ENCODE results near the gene SYT12. TPM values are rescaled to one million over a fixed set of nuclear protein-coding genes. Genes with fewer than 3 reads are reported as not detected.

The SYT12 gene
- polyA plus RNA-seq, 1 of the 3 experiments (the other 2 are of a cell fraction), result 0.61 TPM

DNA sequence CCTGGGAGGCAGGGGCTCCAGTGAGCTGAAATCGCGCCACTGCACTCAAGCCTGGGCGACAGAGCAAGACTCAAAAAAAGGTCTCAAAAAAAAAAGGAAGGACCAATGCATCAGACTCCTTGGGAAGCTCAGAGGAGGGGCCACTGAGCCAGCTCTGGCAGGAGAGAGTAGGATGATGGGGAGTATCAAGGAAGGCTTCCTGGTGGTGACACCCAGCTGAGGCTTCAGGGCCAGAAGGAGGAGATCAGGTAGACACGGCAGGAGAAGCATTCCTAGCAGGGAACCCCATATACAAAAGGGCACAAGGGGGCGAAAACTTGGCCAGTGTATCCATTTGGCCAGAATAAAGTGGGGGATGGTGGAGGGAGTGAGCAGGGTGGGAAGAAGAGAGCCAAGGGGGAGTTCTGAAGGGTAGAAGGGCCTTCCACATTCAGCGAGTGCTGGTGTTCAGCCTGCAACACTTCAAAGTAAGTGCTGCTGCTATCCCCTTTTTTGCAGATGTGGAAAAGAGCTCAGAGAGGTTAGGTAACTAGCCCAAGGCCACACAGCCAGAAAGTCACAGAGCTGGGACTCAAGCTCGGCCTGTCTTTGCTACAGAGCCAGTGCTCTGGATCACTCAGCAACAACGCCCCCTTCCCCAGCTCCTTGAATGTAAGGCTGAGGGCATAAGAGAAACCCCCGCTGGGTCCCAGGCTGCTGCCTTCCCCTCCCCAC is 28.4 kb downstream of the SYT12 start:
- no peak overlapping the region for H3K27ac ChIP-seq (ENCODE audit: low read depth in 2 of 2, low read length in 1 of 2)
- 74% methylated on average over 9 of the region's 9 CpGs for WGBS (ENCODE audit: low lambda C conversion rate)
- no peaks in the 10 kb centered on the region for H3K36me3 ChIP-seq (replicated peaks in 1 of 2; ENCODE audit: control insufficient read depth in 1 of 2, insufficient read depth in 2 of 2, low read length in 1 of 2)
- H3F3A ChIP-seq (replicated peaks; ENCODE audit: insufficient read depth), result peaks cover 7% of the 10 kb centered on the region
- H4K20me1 ChIP-seq (ENCODE audit: insufficient read depth), result no peaks in the 10 kb centered on the region
- no peak overlapping the region for H3K4me3 ChIP-seq (ENCODE audit: low read depth in 2 of 2, low read length in 1 of 2)
- H3K9me3 ChIP-seq, result no peaks in the 10 kb centered on the region
- peaks cover 9 to 12% of the 10 kb centered on the region in 2 experiments; a peak in 2 of 4 replicates for H3K4me1 ChIP-seq (ENCODE audit: control insufficient read depth in 1 of 2, insufficient read depth in 2 of 2, low read depth in 1 of 2, low read length in 1 of 2)
- no peaks in the 10 kb centered on the region for H3K9me2 ChIP-seq
- no peak overlapping the region for H3K4me2 ChIP-seq
- no peak overlapping the region for H2AFZ ChIP-seq (ENCODE audit: low read depth)
- no peak for TF ChIP-seq GABPA (IDR thresholded peaks at IDR 0.05; ENCODE audit: low read depth)
- TF ChIP-seq, protein P1, sequence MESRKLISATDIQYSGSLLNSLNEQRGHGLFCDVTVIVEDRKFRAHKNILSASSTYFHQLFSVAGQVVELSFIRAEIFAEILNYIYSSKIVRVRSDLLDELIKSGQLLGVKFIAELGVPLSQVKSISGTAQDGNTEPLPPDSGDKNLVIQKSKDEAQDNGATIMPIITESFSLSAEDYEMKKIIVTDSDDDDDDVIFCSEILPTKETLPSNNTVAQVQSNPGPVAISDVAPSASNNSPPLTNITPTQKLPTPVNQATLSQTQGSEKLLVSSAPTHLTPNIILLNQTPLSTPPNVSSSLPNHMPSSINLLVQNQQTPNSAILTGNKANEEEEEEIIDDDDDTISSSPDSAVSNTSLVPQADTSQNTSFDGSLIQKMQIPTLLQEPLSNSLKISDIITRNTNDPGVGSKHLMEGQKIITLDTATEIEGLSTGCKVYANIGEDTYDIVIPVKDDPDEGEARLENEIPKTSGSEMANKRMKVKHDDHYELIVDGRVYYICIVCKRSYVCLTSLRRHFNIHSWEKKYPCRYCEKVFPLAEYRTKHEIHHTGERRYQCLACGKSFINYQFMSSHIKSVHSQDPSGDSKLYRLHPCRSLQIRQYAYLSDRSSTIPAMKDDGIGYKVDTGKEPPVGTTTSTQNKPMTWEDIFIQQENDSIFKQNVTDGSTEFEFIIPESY (IDR thresholded peaks at IDR 0.05; ENCODE audit: borderline replicate concordance, low read depth), result no peak
- TF ChIP-seq, protein P2, sequence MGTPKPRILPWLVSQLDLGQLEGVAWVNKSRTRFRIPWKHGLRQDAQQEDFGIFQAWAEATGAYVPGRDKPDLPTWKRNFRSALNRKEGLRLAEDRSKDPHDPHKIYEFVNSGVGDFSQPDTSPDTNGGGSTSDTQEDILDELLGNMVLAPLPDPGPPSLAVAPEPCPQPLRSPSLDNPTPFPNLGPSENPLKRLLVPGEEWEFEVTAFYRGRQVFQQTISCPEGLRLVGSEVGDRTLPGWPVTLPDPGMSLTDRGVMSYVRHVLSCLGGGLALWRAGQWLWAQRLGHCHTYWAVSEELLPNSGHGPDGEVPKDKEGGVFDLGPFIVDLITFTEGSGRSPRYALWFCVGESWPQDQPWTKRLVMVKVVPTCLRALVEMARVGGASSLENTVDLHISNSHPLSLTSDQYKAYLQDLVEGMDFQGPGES (IDR thresholded peaks at IDR 0.05; ENCODE audit: low read depth, low read length), result no peak
- no peak for TF ChIP-seq FOSL2 (IDR thresholded peaks at IDR 0.05; ENCODE audit: borderline replicate concordance, low read depth)
- TF ChIP-seq, protein P3, sequence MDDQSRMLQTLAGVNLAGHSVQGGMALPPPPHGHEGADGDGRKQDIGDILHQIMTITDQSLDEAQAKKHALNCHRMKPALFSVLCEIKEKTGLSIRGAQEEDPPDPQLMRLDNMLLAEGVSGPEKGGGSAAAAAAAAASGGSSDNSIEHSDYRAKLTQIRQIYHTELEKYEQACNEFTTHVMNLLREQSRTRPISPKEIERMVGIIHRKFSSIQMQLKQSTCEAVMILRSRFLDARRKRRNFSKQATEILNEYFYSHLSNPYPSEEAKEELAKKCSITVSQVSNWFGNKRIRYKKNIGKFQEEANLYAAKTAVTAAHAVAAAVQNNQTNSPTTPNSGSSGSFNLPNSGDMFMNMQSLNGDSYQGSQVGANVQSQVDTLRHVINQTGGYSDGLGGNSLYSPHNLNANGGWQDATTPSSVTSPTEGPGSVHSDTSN (IDR thresholded peaks at IDR 0.05), result no peak
- TF ChIP-seq FOXJ3 (CRISPR knock-in tag; IDR thresholded peaks at IDR 0.05), result no peak
- TF ChIP-seq FOXM1 (IDR thresholded peaks at IDR 0.05; ENCODE audit: low read depth), result no peak
- no peak for TF ChIP-seq MEF2A (IDR thresholded peaks at IDR 0.05; ENCODE audit: borderline replicate concordance, low read depth)
- TF ChIP-seq TAF1 (IDR thresholded peaks at IDR 0.05; ENCODE audit: borderline replicate concordance, low read depth, low read length), result no peak
- no peak for TF ChIP-seq EP300 (IDR thresholded peaks at IDR 0.05; ENCODE audit: borderline replicate concordance in 1 of 2, low read depth in 1 of 2, low read length in 1 of 2)
- TF ChIP-seq EZH2phosphoT487 (IDR thresholded peaks at IDR 0.05; ENCODE audit: borderline replicate concordance, low read depth), result no peak
- TF ChIP-seq YY1 (IDR thresholded peaks at IDR 0.05; ENCODE audit: low read depth), result no peak
- TF ChIP-seq SIN3A (IDR thresholded peaks at IDR 0.05; ENCODE audit: borderline replicate concordance, low read depth, low read length), result no peak
- TF ChIP-seq, protein P4, sequence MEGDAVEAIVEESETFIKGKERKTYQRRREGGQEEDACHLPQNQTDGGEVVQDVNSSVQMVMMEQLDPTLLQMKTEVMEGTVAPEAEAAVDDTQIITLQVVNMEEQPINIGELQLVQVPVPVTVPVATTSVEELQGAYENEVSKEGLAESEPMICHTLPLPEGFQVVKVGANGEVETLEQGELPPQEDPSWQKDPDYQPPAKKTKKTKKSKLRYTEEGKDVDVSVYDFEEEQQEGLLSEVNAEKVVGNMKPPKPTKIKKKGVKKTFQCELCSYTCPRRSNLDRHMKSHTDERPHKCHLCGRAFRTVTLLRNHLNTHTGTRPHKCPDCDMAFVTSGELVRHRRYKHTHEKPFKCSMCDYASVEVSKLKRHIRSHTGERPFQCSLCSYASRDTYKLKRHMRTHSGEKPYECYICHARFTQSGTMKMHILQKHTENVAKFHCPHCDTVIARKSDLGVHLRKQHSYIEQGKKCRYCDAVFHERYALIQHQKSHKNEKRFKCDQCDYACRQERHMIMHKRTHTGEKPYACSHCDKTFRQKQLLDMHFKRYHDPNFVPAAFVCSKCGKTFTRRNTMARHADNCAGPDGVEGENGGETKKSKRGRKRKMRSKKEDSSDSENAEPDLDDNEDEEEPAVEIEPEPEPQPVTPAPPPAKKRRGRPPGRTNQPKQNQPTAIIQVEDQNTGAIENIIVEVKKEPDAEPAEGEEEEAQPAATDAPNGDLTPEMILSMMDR (IDR thresholded peaks at IDR 0.05), result no peak
- TF ChIP-seq NFIC (IDR thresholded peaks at IDR 0.05; ENCODE audit: borderline replicate concordance), result no peak
- no peak overlapping the region for H3K9ac ChIP-seq
- H3K27me3 ChIP-seq (ENCODE audit: insufficient read depth), result no peaks in the 10 kb centered on the region
- ChIA-PET CTCF (interaction anchor here (0.8 to 4.2 kb wide), 5 partner anchors 20 to 266 kb away, joined by 3 to 25 read pairs (median 4); no protein-coding TSS in a partner anchor), POLR2A (no interaction called here)
- no peak for DNase-seq
- H3K79me2 ChIP-seq (ENCODE audit: insufficient read depth), result no peaks in the 10 kb centered on the region
